Endothelial cell of umbilical vein (primary cell): ENCODE measurements around the gene TKFC. TPM values are rescaled to one million over a fixed set of nuclear protein-coding genes. Genes with fewer than 3 reads are reported as not detected.

Experiments
- BruUV-seq: library from RNA; stranded (reverse); fragments of 400-500 nt; replicated peaks from 2 replicates; lab custom pipeline; 2021; lab: Mats Ljungman, UMichigan
- CTCF ChIA-PET: fragments of 300-600, 350-600 bp; sonication (Branson Sonifier 250); formaldehyde crosslinking; loops from one replicate; lab custom pipeline; 2021; ENCODE audit warnings: antibody characterized with exemption, inconsistent platforms; lab: Charles Lee
- POLR2A ChIA-PET: fragments of 300-600, 350-600 bp; sonication (Branson Sonifier 250); formaldehyde crosslinking; loops from one replicate; lab custom pipeline; 2021; ENCODE audit warnings: antibody characterized with exemption, inconsistent platforms; lab: Charles Lee
- DNase-seq: peaks from one replicate; pipeline ENCODE4 v3.0.0-alpha.2; 2011; ENCODE audit warnings: low read depth, low spot score
- FAIRE-seq: peaks from 2 replicates; lab custom pipeline; 2011; peaks lifted over from hg19 to GRCh38; lab: Jason Lieb, UNC
- H2AFZ ChIP-seq: 2 replicates; pipeline ENCODE4 v1.6.0; 2012; ENCODE audit warnings: low read depth, low read length, control low read depth, inconsistent platforms
- H3K27ac ChIP-seq: 2 replicates; pipeline ENCODE4 v1.5.1; 2011; ENCODE audit warnings: low read depth, mild to moderate bottlenecking, control low read depth, low read length, moderate library complexity; ENCODE audit not compliant: insufficient read depth
- H3K27me3 ChIP-seq, 2 experiments: 2 replicates each; pipeline versions ENCODE4 v1.6.0 to v1.6.1; 2011; ENCODE audit warnings: low read length in 2 of 2, mixed read lengths in 1 of 2; ENCODE audit not compliant: control insufficient read depth in 2 of 2, insufficient read depth in 2 of 2
- H3K36me3 ChIP-seq, 2 experiments: 2 replicates in 1 of 2; 3 replicates in 1 of 2; pipeline ENCODE4 v1.5.1; 2011; ENCODE audit warnings: low read length in 2 of 2, mild to moderate bottlenecking in 1 of 2, moderate library complexity in 1 of 2; ENCODE audit not compliant: control insufficient read depth in 2 of 2, insufficient read depth in 2 of 2; ENCODE audit errors: extremely low read depth in 1 of 2
- H3K4me1 ChIP-seq: 3 replicates; pipeline ENCODE4 v1.5.1; 2011; ENCODE audit warnings: mild to moderate bottlenecking, low read length; ENCODE audit not compliant: control insufficient read depth, insufficient read depth; ENCODE audit errors: extremely low read depth
- H3K4me2 ChIP-seq: 2 replicates; pipeline ENCODE4 v1.6.1; 2011; ENCODE audit warnings: low read length, control low read depth, mixed read lengths; ENCODE audit not compliant: insufficient read depth
- H3K4me3 ChIP-seq, 3 experiments: fragments of 200-600 bp in 1 of 3; sonication (generic), shearing (Covaris generic) in 1 of 3; replicated peaks in 1 of 3; 2 replicates each; pipeline ENCODE4 v1.5.1; 2011 to 2016; ENCODE audit warnings: control low read depth in 3 of 3, low read length in 3 of 3, mild to moderate bottlenecking in 2 of 3, inconsistent platforms in 1 of 3, low read depth in 1 of 3, moderate library complexity in 1 of 3; ENCODE audit not compliant: insufficient read depth in 1 of 3
- H3K79me2 ChIP-seq: 2 replicates; pipeline ENCODE4 v1.6.0; 2012; ENCODE audit warnings: low read length, inconsistent platforms; ENCODE audit not compliant: control insufficient read depth, insufficient read depth
- H3K9ac ChIP-seq: replicated peaks from 2 replicates; pipeline ENCODE3; 2011; ENCODE audit warnings: low read length, control low read depth; ENCODE audit not compliant: insufficient read depth; ENCODE audit errors: extremely low read depth
- H3K9me1 ChIP-seq: replicated peaks from 3 replicates; pipeline ENCODE4 v1.6.0; 2011; ENCODE audit warnings: mild to moderate bottlenecking, low read length; ENCODE audit not compliant: control insufficient read depth, insufficient read depth; ENCODE audit errors: extremely low read depth
- H3K9me3 ChIP-seq: replicated peaks from 2 replicates; pipeline ENCODE4 v1.5.1; 2012; ENCODE audit warnings: low read length, inconsistent platforms; ENCODE audit not compliant: control insufficient read depth, insufficient read depth
- H4K20me1 ChIP-seq: replicated peaks from 2 replicates; pipeline ENCODE3; 2011; ENCODE audit warnings: mild to moderate bottlenecking, low read length; ENCODE audit not compliant: control insufficient read depth, insufficient read depth; ENCODE audit errors: extremely low read depth
- EZH2 ChIP-seq: IDR thresholded peaks from 2 replicates; pipeline ENCODE4 v1.6.1; 2012; ENCODE audit warnings: borderline replicate concordance, low read depth, mild to moderate bottlenecking, moderate library complexity, low read length, inconsistent platforms; ENCODE audit not compliant: severe bottlenecking
- FOS ChIP-seq: IDR thresholded peaks from 2 replicates; pipeline ENCODE4 v1.6.1; 2011; ENCODE audit warnings: mild to moderate bottlenecking, low read length, moderate library complexity, borderline replicate concordance; ENCODE audit not compliant: insufficient read depth
- GATA2 ChIP-seq: IDR thresholded peaks from 2 replicates; pipeline ENCODE4 v1.7.0; 2011; ENCODE audit warnings: low read depth, mild to moderate bottlenecking, moderate library complexity, mixed read lengths, low read length; ENCODE audit not compliant: insufficient read length, insufficient read depth
- JUN ChIP-seq: IDR thresholded peaks from 2 replicates; pipeline ENCODE4 v1.6.1; 2011; ENCODE audit warnings: borderline replicate concordance, low read depth; ENCODE audit not compliant: insufficient read length, insufficient read depth
- MYC ChIP-seq: IDR thresholded peaks from one replicate; pipeline ENCODE4 v1.6.1; 2011; ENCODE audit warnings: mild to moderate bottlenecking, low read depth, low read length
- POLR2A ChIP-seq: IDR thresholded peaks from 2 replicates; pipeline ENCODE4 v1.6.1; 2012; ENCODE audit warnings: low read depth, mild to moderate bottlenecking, control low read depth, low read length
- POLR2AphosphoS5 ChIP-seq: IDR thresholded peaks from 2 replicates; pipeline ENCODE4 v1.6.1; 2012; ENCODE audit warnings: low read depth, mild to moderate bottlenecking, control low read depth, low read length, moderate library complexity; ENCODE audit not compliant: insufficient read depth
- dilution Hi-C: fragments of 300-500 bp; cut with MboI; formaldehyde crosslinking; loops from one replicate; pipeline ENCODE4 v1.15.0; 2019; ENCODE audit warnings: low sequenced_read_pairs; ENCODE audit not compliant: extremely low pct_ligation_motif_present
- intact Hi-C: fragments of 100-400 bp; cut with micrococcal nuclease; formaldehyde crosslinking; loops from one replicate; pipeline ENCODE4 v1.10.0; 2022
- polyA plus RNA-seq, 4 experiments: library from polyadenylated mRNA; depleted of rRNA in 3 of 4; stranded (reverse) in 3 of 4; unstranded in 1 of 4; fragments of >200 nt; gene quantifications; 2 replicates each; pipeline versions ENCODE4 v1.2.1 to v1.2.3, GENCODE V29; 2011 to 2012; ENCODE audit warnings: missing spikeins in 1 of 4
- total RNA-seq: library from RNA; stranded (reverse); gene quantifications from 2 replicates; pipeline ENCODE4 v1.2.3, GENCODE V29; 2021
- TF ChIP-seq, protein P1 (sequence below), 2 donors: IDR thresholded peaks; 1 replicate in 1 of 2; 2 replicates in 1 of 2; pipeline ENCODE4 v1.5.1; 2011; ENCODE audit warnings: low read length in 2 of 2, mild to moderate bottlenecking in 2 of 2, moderate library complexity in 2 of 2, control low read depth in 1 of 2, inconsistent platforms in 1 of 2, low read depth in 1 of 2; ENCODE audit not compliant: insufficient read depth in 1 of 2; ENCODE audit errors: extremely low read depth in 1 of 2
- TF ChIP-seq, protein P2 (sequence below): IDR thresholded peaks from 2 replicates; pipeline ENCODE4 v1.6.1; 2011; ENCODE audit not compliant: insufficient read depth, insufficient read length

TKFC gene
- total and polyA plus RNA-seq, 2 donors (not counting 3 experiments of a cell fraction or from before 2014, with no cell fraction given): 30.8 to 31.7 TPM

DNA sequence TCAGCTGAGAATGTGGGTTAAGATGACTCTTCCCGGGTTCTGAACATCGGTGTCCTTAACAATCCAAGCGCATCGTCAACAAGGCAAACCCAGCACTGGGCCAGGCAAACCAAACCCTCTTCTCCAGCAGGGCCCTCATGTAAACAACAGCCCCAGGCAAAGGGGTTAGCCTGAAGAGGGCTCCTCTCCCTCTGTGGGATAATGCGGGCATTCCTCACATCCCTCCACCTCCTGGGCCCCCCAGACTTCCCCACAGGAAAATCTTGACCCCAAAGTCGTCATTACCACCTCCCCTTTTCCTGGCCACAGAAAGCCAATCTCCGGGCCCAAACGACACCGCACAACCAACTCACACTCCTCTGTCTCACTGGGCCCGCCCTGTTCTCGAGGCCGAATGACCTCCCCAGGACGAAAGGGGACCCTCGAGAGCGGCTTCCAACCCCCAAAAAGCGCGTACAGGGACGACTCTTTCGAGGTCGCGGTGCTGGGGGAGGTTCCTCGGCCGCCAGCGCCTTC is 689 bp upstream of the TKFC start:
- Histone ChIP-seq H3K4me2 (peak overlapping the region; percentile 93), H3K27ac (peak overlapping the region; percentile 40), H3K36me3 (peaks cover 1 to 5% of the 10 kb centered on the region in 2 experiments), H2AFZ (peak overlapping the region; percentile 77), H3K9me3 (no peaks in the 10 kb centered on the region), H4K20me1 (no peaks in the 10 kb centered on the region), H3K9ac (peak overlapping the region; percentile 90), H3K79me2 (peaks cover 50% of the 10 kb centered on the region), H3K27me3 (no peaks in the 10 kb centered on the region), H3K9me1 (no peaks in the 10 kb centered on the region), H3K4me1 (peaks cover 10% of the 10 kb centered on the region), H3K4me3 (peak overlapping the region; percentile 67 to 85 (median 76))
- dilution Hi-C loops (no loop called here), intact Hi-C loops (loop anchor here (2.0 to 10.0 kb wide), 2 partner anchors 38 to 78 kb away; partner anchors contain the start of gene VWCE)
- CTCF ChIA-PET: interaction anchor here (1.7 to 2.2 kb wide), 2 partner anchors 53 to 60 kb away, joined by 6 to 21 read pairs; partner anchors contain the start of gene TMEM216
- POLR2A ChIA-PET: no interaction called here
- peak; percentile 49 for DNase-seq
- TSS peak; percentile 45 for BruUV-seq
- FAIRE-seq: peak; percentile 74
- TF ChIP-seq, protein P1, sequence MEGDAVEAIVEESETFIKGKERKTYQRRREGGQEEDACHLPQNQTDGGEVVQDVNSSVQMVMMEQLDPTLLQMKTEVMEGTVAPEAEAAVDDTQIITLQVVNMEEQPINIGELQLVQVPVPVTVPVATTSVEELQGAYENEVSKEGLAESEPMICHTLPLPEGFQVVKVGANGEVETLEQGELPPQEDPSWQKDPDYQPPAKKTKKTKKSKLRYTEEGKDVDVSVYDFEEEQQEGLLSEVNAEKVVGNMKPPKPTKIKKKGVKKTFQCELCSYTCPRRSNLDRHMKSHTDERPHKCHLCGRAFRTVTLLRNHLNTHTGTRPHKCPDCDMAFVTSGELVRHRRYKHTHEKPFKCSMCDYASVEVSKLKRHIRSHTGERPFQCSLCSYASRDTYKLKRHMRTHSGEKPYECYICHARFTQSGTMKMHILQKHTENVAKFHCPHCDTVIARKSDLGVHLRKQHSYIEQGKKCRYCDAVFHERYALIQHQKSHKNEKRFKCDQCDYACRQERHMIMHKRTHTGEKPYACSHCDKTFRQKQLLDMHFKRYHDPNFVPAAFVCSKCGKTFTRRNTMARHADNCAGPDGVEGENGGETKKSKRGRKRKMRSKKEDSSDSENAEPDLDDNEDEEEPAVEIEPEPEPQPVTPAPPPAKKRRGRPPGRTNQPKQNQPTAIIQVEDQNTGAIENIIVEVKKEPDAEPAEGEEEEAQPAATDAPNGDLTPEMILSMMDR (IDR thresholded peaks at IDR 0.05; ENCODE audit: extremely low read depth in 1 of 2, insufficient read depth in 1 of 2, low read depth in 1 of 2, low read length in 2 of 2): no peak
- TF ChIP-seq FOS (no peak), EZH2 (no peak), POLR2A (no peak), GATA2 (no peak), MYC (no peak), JUN (no peak), POLR2AphosphoS5 (no peak)
- TF ChIP-seq, protein P2, sequence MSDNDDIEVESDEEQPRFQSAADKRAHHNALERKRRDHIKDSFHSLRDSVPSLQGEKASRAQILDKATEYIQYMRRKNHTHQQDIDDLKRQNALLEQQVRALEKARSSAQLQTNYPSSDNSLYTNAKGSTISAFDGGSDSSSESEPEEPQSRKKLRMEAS: no peak
